ENCODE data around the gene ALOX5. TPM values are rescaled to one million over a fixed set of nuclear protein-coding genes. Genes with fewer than 3 reads are reported as not detected.
"Not testable (repeated sequence)": the region's sequence is repeated elsewhere in the genome, so short reads cannot be mapped to it uniquely, and the experiment has no call there.

ALOX5 gene
- polyA plus RNA-seq, 4 donors: 1.9 to 7.3 (median 4.1) TPM

DNA sequence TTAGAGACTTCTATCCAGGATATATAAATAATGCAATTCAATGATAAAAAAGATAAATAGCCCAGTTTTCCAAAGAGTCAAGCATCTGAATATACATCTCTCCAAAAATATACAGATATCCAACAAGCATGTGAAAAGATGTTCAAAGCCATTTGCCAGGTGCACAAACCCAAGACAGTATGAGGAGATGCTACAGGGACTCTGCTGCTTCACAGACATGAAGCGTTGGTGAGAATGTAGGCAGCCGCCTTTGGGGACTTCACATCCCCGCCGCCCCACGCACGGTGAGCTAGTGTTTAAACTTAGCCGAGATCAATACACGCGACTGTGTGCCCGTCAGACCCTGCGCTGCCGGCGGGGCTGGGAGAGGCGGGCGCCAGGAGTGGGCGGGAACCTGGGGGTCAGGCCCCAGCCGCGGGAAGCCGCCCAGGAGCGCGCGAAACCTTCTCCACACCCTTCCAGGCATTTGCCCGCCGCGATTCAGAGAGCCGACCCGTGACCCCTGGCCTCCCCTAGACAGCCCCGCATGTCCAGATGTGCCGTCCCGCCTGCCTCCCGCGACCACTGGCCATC lies 927 bp upstream of the ALOX5 start:
- no peak for DNase-seq (ENCODE audit: low read depth in 4 of 4, low spot score in 3 of 4)

DNA sequence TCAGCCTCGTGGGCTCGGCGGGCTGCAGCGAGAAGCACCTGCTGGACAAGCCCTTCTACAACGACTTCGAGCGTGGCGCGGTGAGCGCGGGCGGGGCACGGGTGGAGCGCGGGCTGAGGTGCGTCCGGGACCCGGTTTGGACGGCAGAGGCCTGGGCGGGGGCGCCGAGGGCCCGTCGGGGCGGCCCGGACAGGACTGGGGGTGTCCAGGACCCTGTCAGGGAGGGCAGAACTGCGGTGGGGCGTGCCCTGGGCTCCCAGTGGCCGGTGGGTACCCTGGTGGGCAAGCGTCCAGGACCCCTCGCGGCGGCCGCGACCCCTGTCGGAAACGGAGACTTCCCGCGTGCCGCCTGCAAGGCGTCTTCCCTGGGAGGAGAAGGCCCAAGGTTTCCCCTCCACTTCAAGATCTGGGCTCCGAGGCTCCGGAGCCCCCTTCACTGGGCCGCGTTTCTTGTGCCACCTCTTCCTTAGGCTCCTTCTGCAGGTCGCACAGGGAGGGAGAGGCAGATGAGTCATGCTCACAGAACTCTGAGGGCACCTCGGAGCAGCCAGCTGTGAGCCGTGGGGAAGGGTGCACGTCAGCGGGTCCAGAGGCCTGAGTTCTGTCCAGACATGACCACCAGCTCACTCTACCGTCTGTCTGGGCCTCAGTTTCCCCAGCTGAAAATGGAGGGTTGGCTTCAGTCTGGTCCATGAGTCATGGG lies 485 bp downstream of the ALOX5 start:
- DNase-seq (ENCODE audit: low read depth in 4 of 4, low spot score in 3 of 4): no peak

DNA sequence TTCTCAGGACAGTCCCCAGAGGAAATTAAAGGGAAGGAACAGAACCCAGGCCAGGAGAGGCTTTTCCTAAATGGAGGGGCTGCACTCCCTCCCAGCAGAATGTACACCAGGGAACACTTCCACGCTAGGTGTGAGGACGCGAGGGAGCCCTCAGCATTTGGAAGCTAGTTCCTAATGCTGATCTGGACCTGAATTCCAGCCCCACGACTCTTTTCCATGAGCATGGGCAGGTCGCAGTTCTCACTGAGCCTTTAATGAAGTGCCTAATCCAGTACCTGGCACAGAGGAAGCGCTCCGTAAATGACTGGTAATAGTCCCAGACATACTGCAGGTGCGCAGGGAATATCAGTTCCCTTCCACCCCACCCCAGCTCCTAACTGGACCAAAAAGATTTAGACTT lies 1.1 kb downstream of the ALOX5 start:
- no peak for DNase-seq (ENCODE audit: low read depth in 4 of 4, low spot score in 3 of 4)

DNA sequence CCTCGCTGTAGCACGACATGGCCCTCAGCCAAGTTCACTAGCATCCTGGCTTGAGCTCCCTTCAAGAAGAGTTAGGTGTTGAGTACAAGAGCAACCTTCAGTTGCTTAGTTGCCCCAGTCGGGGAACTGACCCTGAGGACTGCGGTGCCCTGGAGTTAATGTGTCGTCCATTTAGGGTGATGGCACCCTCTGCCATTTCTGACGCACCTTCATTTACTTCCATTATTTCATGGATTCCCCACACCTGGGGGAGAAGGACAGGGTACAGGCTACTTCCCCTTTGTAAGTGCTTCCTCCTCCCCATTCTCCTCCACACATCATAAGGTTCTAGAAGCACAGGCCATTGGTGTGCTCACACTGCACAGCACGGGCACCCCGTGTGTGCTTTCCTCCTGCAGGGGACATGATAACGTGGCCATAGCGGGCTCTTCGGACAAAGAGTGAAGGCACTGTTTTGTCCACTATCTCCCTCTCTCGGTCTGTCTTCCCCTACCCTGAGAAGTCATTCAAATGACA lies 1.8 kb downstream of the ALOX5 start:
- no peak for DNase-seq (ENCODE audit: low read depth in 4 of 4, low spot score in 3 of 4)

DNA sequence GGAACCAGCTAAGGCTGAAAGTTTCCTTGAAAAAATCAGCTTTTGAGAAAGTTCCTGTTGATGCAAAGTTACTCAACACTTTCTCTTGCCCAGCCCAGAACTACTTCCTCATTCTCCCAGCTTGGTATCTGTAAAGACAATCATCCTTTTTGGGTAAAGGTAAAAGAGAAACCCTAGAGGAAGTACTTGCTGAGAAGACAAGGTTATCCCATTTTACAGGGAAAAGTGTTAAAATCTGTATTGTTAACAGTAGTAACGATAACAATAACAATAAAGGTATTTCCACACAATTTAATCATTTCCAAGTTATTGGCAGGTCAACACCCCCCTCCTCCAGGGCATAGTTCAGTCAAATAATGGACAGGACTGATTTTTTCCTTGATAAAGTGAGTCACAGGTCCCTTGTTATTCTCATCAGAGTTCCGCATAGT lies 2.4 kb downstream of the ALOX5 start:
- DNase-seq (ENCODE audit: low read depth in 4 of 4, low spot score in 3 of 4): no peak

DNA sequence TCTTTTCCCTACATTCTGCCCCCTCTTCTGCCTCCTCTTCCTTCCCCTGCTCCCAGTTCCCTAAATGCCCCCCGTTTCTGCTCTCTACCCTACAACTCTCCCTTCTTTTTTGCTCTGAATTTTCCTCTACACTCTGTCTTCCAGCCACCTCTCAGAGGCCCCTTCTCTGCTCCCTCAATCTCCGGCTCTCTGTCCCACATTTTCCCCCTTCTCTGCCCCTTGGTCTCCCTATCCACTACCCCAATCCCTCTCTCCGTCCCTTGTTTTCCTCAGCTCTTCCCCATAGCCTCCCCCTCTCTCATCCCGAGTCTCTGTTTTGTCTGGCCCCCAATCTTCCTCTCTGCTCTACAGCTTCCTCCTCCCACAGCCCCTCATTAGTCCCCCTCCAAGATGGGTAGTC lies 3.3 kb downstream of the ALOX5 start:
- DNase-seq (ENCODE audit: low read depth in 4 of 4, low spot score in 3 of 4): no peak

DNA sequence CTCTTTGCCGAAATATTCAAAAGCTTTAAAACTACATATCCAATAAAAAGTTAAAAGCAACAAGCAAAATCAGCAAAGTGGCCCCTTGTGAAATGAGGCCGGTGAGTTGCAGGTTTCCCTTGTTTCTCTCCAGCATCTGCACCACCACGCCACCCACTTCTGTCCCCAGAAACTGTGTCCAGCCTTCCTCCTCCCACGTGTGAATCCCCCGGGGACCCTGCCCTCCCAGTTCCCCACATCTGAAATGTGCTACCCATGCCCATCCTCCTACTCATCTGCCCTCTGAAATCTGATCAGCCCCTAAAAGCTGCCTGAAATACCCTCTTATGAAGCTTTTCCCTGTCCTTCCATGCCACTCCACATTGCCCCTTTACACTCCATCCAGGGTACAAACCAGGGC lies 3.8 kb downstream of the ALOX5 start:
- DNase-seq (ENCODE audit: low read depth in 4 of 4, low spot score in 3 of 4): no peak

DNA sequence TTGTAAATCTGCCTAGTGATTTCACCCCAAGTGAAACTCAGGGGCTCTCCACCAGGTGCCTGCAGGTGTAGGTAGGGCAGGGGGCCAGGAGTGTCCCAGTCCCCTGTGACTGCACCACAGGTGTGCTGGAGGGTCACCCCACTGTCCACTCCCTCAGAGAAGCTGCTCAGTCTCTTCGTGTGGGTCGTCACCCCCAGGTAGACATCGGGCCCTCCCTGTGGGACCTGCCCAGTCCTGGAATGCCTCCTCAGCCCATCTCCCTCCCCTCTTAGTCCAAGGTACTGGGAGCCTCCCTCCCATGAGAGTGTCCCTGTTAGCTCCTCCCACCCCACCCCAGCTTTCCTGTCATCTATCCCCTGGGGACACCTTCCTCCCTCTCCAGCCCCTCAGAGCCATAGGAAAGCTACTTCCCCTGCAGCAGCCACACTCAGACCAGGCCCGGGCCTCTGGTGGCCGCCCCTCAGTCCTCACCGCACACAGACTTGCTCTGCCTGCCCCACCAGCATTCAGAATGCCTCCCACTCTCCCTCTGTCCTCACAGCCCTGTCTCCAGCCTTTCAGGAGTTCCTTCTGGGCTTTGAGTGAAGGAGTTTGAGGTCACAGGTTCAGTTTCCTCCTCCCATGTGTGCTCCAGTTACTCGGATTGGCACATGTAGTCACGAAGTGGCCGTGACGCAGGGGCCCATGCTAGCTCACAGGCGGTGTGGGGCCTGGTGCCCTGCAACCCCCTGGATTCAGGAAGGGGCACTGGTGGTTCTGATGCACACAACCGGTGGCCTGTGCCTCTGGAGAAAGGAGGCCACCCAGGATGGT lies 5.1 kb downstream of the ALOX5 start:
- DNase-seq (ENCODE audit: low read depth in 4 of 4, low spot score in 3 of 4): no peak

DNA sequence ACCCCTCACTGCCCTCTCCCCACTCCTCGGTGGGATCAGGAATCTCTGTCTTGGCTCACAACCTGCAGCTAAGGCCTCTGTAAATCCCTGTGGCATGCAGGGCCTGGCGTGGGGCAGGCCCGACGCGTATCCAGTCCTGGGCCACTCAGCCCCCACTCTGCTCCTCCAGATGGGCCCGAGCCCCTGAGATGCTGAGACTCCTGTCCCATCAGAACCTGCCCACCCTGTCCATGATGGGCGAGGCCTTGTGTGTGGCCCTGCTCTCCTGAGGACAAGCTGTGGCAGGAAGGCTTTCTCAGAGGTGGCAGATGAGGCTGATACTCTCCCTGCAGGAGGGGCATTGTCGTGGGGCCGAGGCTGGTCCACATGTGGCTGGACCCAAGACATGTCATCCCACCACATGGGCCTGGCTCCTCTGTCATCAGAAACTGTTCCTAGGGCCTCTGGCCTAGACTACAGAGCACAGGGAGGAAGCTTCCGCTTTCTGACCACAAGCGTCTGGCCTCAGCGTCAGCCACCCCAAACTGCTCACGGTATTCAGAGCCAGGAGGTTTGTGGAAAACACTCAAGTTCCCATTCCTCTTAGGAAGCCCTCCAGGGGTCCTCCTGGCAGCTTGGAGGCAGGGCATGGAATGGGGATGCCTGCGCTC lies 6.0 kb downstream of the ALOX5 start:
- no peak for DNase-seq (ENCODE audit: low read depth in 4 of 4, low spot score in 3 of 4)

DNA sequence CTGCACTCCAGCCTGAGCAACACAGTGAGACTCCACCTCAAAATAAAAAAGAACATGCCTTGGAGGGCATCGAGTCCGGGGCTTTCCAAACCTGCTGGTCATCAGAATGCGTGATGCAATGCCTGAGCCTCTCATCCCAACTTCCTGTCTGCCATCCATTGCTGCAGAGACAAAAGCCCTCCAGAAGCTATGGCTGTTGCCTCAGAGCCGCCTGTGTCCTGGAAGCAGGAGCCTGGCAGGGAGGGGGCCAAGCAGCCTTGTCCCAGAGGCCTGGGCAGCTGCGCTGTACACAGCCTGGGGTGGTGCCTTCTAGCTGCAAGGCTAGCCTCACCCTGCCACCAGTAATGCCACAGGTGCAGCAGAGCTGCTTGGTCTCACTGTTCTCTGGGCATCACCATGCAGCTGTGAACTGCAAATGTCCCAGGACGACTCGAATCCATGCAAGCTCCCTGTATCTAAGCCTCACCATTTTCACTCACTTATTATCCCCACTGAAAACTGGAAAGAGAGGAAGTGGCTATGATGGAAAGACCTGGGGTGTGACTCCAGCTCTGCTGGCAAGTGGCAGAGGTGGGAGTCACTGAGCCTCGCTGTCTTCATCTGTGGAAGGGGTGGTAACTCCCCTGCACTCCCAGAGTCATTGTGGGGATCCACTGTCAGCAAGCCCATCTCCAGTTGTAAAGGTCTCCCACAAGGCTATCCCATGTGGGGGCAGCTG lies 7.0 kb downstream of the ALOX5 start:
- DNase-seq (ENCODE audit: low read depth in 4 of 4, low spot score in 3 of 4): no peak

DNA sequence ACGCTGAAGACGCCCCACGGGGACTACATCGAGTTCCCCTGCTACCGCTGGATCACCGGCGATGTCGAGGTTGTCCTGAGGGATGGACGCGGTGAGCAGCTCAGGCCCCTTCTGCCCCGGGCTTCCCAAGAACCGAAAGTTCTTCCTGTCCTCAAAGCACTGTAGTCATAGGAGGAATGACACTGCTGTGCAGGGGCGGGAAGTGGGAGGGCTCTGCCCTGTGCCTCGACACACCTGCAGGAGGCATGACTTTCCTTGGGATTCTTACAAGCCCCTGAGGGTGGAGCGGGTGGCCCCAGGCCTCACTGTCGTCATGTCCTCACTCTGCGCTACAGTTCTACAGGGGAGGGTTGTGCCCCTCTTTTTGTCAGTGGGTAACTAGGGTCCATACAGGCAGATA lies 8.6 kb downstream of the ALOX5 start:
- no peak for DNase-seq (ENCODE audit: low read depth in 4 of 4, low spot score in 3 of 4)

DNA sequence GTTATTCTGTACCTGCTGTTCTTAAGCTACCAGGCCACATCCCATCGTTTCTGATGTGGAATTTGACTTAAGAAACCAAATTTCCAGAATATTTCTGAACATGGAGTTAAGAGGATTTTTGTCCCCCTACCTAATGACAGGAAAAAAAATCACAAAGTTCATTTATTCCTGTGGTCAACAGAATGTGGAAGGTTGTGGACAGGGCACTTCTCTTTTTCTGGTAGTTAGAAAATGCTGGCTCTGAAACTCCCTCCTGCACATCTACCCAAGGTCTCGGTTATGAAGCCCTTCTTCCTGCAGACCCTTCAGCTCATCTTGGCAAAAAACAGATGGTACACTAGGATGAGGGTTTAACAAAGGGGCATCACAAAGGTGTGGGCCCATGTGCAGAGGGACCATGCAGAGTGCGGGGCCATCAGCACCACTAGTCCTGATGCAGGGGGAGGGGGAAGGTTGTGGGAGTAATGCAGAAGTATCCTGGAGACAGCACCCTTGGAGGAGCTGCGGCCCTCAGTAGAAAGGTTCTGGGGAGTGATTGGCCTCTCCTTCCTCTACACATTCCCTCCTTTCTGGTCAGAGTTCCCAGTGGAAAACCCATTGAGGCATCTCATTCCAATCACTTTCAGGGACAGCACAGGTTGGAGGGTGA lies 9.8 kb downstream of the ALOX5 start:
- DNase-seq (ENCODE audit: low read depth in 4 of 4, low spot score in 3 of 4): no peak

DNA sequence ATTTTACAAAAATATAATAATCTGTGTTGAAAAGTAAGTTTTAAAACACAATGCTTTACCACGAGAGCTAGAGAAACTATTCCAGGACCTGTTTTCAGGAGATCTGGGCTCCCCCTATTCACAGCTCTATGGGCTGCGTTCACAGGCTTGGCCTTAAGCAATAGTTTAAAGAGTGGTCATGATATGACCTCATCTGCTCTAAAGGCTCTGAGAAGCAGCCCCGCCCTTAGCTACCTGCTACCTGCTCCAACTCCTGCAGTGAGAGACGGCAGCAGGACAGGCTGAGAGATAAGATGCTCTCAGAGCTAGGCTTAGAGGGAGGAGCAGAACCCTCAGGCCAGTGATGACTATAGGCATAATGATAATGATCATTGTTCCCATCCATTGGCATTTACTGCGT lies 12.6 kb downstream of the ALOX5 start:
- no peak for DNase-seq (ENCODE audit: low read depth in 4 of 4, low spot score in 3 of 4)

DNA sequence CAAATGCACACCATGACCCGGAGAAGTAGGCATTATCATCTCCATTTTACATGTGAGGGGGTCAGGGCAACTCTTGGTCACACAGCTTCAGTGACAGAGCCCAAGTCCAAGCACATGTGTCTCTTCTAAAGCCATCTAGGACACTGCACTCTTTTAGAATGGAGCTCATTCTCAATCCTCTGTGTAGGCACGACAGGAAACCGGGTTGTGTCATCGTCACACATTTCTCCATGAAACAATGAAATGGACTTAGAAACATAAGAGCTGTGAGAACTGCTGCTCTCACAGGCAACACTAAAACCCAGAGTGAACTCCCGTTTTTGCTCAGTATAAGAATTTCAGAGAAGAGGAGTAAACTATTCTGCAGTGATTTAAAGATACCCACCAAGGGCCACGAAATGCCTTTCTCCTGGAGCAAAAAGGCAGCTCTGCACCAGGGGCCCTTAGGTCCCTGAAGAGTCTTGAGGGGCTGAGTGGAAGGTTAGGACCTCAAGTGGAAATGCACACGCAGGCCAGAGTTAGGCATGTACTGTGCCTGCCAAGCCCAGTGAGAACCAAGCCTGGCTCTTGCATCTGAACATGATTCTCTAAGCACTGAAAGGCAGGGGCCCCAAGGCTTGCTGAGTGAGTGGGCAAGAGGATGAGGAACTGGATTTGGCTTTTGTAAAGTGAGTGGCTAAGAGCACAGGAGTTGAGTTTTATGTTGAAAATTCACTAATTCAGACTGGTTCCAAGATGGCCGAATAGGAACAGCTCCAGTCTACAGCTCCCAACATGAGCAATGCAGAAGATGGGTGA lies 13.3 kb downstream of the ALOX5 start:
- no peak for DNase-seq (ENCODE audit: low read depth in 4 of 4, low spot score in 3 of 4)

DNA sequence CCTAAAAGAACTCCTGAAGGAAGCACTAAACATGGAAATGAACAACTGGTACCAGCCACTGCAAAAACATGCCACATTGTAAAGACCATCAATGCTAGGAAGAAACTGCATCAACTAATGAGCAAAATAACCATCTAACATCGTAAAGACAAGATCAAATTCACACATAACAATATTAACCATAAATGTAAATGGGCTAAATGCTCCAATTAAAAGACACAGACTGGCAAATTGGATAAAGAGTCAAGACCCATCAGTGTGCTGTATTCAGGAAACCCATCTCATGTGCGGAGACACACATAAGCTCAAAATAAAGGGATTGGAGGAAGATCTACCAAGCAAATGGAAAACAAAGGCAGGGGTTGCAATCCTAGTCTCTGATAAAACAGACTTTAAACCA lies 15.7 kb downstream of the ALOX5 start:
- DNase-seq (ENCODE audit: low read depth in 4 of 4, low spot score in 3 of 4): not testable (repeated sequence)

DNA sequence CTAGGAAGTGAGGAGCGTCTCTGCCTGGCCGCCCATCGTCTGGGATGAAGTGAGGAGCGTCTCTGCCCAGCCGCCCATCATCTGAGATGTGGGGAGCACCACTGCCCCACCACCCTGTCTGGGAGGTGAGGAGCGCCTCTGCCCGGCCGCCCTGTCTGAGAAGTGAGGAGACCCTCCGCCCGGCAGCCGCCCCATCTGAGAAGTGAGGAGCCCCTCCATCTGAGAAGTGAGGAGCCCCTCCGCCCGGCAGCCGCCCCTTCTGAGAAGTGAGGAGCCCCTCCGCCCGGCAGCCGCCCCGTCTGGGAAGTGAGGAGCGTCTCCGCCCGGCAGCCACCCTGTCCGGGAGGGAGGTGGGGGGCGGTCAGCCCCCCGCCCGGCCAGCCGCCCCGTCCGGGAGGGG lies 17.6 kb downstream of the ALOX5 start:
- not testable (repeated sequence) for DNase-seq (ENCODE audit: low read depth in 4 of 4, low spot score in 3 of 4)

DNA sequence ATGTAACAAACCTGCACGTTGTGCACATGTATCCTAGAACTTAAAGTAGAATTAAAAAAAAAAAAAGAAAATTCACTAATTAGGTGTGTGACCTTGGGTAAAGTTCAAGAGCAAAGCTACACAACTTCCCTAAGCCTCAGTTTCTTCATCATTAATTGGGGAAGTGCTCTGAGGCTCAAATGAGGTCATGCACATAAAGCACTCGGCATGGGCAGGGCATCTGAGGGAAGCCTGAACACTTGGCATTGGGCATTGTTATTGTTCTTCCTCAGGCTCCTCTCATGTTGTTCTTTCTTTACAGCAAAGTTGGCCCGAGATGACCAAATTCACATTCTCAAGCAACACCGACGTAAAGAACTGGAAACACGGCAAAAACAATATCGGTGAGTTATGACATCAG lies 21.5 kb downstream of the ALOX5 start:
- no peak for DNase-seq (ENCODE audit: low read depth in 4 of 4, low spot score in 3 of 4)

DNA sequence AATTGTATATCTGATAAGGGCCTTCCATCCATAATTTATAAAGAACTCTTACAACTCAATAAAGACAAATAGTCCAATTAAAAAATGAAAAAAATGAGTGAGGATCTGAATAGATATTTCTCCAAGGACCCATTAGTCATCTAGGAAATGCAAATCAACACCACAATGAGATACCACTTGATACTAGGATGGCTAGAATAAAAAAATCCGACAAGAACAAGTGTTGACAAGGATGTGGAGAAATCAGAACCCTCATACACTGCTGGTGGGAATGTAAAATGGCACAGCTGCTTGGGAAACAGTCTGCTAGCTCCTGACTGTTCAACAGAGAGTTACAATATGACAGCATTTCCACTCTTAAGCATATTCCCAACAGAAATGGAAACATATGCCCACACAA lies 24.6 kb downstream of the ALOX5 start:
- no peak for DNase-seq (ENCODE audit: low read depth in 4 of 4, low spot score in 3 of 4)

DNA sequence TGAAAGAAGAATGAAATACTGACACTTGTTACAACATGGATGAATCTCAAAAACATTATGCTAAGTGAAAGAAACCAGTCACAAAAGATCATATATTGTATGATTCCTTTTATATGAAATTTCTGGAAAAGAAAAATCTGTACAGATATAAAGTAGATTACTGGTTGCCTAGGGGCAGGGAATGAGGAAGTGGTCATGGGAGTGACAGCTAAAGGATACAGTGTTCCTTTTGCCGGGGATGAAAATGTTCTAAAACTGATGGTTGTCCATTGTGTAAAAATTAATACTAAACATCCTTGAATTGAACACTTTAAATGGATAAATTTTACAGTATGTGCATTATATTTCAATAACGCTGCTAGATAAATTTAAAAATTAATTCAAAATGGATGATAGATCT lies 25.1 kb downstream of the ALOX5 start:
- no peak for DNase-seq (ENCODE audit: low read depth in 4 of 4, low spot score in 3 of 4)

All from right renal pelvis (tissue), 4 donors.